Hepatocyte (in vitro differentiated cells): ENCODE data around the gene TUBA1B.

Experiments
- EZH2 ChIP-seq: fragments of 200-600 bp; sonication (generic); IDR thresholded peaks from 2 replicates; pipeline ENCODE4 v1.6.1; 2016; ENCODE audit warnings: antibody characterized with exemption, mild to moderate bottlenecking, borderline replicate concordance
- EZH2phosphoT487 ChIP-seq: fragments of 200-600 bp; sonication (generic); IDR thresholded peaks from one replicate; pipeline ENCODE4 v1.6.1; 2018; ENCODE audit warnings: antibody characterized with exemption, mild to moderate bottlenecking, low read depth, moderate library complexity; ENCODE audit not compliant: unreplicated experiment, severe bottlenecking
- TF ChIP-seq, protein P1 (sequence below): fragments of 200-600 bp; sonication (generic); IDR thresholded peaks from 2 replicates; pipeline ENCODE4 v1.5.1; 2016; ENCODE audit warnings: antibody characterized with exemption, mild to moderate bottlenecking; ENCODE audit not compliant: poor library complexity

DNA sequence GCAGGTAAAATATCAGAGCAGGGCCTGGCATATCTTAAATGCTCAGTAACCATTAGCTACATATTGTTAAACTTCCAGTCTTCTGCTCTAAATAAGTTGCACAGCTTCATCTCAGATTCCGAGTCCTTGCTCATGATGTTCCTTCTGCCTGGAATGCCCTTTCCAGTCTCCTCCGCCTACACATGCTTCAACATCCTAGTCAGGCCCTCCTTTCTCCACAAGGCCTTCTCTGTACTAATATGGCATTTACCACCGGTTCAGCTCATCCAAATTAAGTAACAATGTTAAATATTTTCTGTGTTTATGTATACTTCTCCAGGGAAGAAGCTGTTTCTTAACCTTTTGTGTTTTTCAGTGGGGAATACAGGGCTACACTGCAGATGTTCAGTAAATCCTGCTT, 45.1 kb downstream of the TUBA1B start:
- TF ChIP-seq, protein P1, sequence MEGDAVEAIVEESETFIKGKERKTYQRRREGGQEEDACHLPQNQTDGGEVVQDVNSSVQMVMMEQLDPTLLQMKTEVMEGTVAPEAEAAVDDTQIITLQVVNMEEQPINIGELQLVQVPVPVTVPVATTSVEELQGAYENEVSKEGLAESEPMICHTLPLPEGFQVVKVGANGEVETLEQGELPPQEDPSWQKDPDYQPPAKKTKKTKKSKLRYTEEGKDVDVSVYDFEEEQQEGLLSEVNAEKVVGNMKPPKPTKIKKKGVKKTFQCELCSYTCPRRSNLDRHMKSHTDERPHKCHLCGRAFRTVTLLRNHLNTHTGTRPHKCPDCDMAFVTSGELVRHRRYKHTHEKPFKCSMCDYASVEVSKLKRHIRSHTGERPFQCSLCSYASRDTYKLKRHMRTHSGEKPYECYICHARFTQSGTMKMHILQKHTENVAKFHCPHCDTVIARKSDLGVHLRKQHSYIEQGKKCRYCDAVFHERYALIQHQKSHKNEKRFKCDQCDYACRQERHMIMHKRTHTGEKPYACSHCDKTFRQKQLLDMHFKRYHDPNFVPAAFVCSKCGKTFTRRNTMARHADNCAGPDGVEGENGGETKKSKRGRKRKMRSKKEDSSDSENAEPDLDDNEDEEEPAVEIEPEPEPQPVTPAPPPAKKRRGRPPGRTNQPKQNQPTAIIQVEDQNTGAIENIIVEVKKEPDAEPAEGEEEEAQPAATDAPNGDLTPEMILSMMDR: no peak
- no peak for TF ChIP-seq EZH2
- no peak for TF ChIP-seq EZH2phosphoT487
